SKM-1 treated with dmso at 0.1 percent for 144 hours (cell line): Measurements from ENCODE around the gene BRAF.
"Not testable (repeated sequence)": the region's sequence is repeated elsewhere in the genome, so short reads cannot be mapped to it uniquely, and the experiment has no call there.

Experiments
- DNase-seq: peaks from one replicate; lab custom pipeline; 2025; ENCODE audit not compliant: unreplicated experiment; lab: John Stamatoyannopoulos, UW

BRAF gene

GRCh38 chr7:140920745-140921144 is 4.0 kb downstream of the BRAF start:
- DNase-seq = no peak

- no peak for DNase-seq
Measured at GRCh38 chr7:140918236-140918635, 6.5 kb downstream of the BRAF start.

- no peak for DNase-seq
Measured at GRCh38 chr7:140917258-140917657, 7.5 kb downstream of the BRAF start.

- DNase-seq = no peak
Measured at GRCh38 chr7:140915935-140916555, 8.7 kb downstream of the BRAF start.

DNA sequence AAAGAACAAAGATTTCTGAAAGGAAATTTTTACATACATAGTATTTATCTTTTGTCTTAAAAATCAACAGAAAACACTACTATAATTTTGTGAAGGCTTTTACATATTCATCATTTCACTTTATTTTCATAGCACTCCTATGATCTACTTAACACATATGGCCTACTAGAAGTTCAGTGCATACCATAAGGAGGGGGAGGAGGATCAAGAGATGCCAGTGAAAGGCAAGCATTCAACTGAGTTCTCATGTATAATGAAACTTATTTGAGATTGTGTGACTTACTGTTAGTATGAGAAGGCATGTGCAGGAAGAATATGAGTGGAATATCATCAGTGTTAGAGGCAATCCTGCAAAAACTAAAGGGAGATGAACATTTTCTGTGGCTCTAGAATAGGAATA is 10.6 kb downstream of the BRAF start:
- DNase-seq = no peak

DNA sequence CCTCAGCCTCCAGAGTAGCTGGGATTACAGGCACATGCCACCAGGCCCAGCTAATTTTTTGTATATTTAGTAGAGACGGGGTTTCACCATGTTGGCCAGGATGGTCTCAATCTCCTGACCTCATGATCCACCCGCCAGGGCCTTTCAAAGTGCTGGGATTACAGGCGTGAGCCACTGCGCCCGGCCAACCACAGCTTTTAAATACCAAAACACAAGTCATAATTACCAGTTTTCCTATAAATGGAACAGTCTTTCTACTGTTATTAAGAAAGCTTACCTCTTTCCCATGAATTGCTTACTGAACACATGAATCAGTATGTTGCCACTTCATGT is 11.2 kb downstream of the BRAF start:
- DNase-seq = not testable (repeated sequence)

GRCh38 chr7:140911746-140912145 is 13.0 kb downstream of the BRAF start:
- no peak for DNase-seq

- DNase-seq = no peak
Measured at GRCh38 chr7:140909476-140910161, 15.1 kb downstream of the BRAF start.

- no peak for DNase-seq
Measured at GRCh38 chr7:140908361-140908760, 16.4 kb downstream of the BRAF start.

DNA sequence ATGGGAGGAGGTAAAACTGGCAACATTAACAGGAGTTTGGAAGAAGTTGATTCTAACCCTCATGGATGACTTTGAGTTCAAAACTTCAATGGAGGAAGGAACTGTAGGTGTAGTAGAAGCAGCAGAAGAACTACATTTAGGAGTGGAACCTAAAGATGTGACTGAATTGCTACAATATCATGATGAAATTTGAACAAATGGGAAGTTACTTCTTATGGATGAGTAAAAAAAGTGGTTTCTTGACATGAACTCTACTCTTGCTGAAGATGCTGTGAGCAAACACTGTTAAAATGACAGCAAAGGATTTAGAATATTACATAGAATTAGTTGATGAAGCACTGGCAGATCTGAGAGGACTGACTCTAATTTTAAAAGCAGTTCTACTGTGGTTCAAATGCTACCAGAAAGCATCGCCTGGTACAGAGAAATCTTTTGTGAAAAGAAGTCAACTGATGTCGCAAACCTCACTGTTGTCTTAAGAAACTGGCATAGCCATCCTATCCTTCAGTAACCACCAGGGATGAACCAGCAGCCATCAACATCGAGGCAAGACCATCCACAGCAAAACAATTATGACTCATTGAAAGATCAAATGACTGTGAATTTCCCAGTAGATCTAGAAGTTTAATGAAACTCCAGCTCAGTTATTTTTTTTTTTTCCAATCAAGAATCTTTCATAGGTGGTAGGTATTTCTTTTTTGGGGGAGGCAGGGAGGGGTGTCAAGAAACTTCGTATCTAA is 20.8 kb downstream of the BRAF start:
- DNase-seq = no peak

- no peak for DNase-seq
Measured at GRCh38 chr7:140902303-140902953, 22.3 kb downstream of the BRAF start.

DNA sequence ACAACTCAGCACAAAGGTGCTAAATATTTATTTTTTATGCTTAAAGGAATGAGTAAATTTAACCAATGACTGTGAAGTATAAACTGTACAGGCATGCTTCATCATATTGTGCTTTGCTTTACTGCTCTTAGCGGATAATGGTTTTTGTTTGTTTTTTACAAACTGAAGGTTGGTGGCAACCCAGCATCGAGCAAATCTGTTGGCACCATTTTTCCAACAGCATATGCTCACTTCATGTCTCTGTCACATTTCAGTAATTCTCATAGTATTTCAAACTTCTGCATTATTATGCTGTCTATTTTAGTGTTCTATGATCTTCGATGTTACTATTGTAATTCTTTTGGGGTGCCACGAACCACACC is 22.8 kb downstream of the BRAF start:
- DNase-seq = no peak

GRCh38 chr7:140899883-140900282 is 24.8 kb downstream of the BRAF start:
- no peak for DNase-seq

GRCh38 chr7:140898786-140899536 is 25.8 kb downstream of the BRAF start:
- no peak for DNase-seq

DNA sequence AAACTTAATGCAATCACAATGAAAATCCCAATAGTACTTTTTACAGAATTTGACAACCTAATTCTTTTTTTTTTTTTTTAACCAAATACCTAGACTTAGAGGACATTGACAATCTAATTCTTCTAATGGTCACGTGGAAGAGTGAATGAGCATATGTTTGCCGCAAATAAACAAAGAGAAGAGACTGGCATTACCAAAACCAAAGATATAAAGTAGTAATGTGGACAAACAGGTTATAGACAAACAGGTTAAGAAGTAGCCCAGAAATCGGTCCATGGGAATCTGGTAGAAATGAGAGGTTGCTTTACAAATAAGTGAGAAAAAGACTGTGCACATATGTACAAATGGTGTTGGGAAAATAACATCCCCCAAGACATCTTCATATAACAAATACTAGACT is 27.7 kb downstream of the BRAF start:
- no peak for DNase-seq

GRCh38 chr7:140889645-140890044 is 35.1 kb downstream of the BRAF start:
- DNase-seq = no peak

DNA sequence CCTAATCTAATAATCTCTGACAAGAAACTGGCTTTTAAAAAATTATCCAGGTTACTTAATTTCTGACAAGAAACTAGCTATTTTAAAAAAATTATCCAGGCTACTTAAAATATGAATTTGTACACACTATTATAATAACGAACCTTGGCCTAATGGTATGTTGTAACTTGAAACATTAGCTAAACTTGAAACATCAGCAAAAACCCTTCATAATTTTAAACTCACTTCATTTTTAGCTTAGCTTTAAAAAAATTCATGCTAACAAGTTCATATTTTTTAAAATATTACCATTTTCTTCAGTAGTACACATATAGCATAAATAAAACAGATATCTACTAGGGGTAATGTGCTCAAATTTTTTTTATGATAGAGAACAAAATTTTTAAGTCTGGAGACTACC is 35.6 kb downstream of the BRAF start:
- no peak for DNase-seq

- no peak for DNase-seq
Measured at GRCh38 chr7:140888087-140888486, 36.6 kb downstream of the BRAF start.

- DNase-seq = no peak
Measured at GRCh38 chr7:140885735-140886334, 38.9 kb downstream of the BRAF start.

GRCh38 chr7:140883378-140883777 is 41.4 kb downstream of the BRAF start:
- no peak for DNase-seq

DNA sequence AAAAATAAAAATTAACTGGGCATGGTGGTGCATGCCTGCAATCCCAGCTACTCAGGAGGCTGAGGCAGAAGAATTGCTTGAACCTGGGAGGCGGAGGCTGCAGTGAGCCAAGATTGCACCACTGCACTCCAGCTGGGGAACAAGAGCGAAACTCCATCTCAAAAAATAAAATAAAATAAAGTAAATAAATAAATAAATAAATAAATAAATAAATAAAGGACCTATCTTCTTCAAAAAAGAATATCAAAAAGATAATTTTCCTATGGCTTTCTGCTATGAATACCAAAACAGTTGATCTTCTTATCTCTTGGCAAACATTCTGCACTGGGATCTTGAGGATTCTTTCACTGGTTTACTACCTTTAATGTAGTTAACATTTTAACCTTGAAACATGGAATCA is 41.9 kb downstream of the BRAF start:
- DNase-seq = not testable (repeated sequence)
